Stimulated activated CD4-positive, alpha-beta T cell treated with anti-CD3 and anti-CD28 coated beads, Interleukin-15, amount 100 ng/mL, for 1 hour (primary cell): ENCODE data around the gene SHANK3.

Experiments used
- DNase-seq, 2 donors: peaks; one replicate each; pipeline ENCODE4 v3.0.0-alpha.2; 2020; ENCODE audit warnings: low read depth in 1 of 2, low spot score in 1 of 2

Gene SHANK3

GRCh38 chr22:50698546-50698945, 25.9 kb downstream of the SHANK3 start:
- DNase-seq, result no peak

- DNase-seq, result no peak
These were observed 26.6 kb downstream of the SHANK3 start for GRCh38 chr22:50699001-50699755.

- DNase-seq, result no peak
These were observed 27.2 kb downstream of the SHANK3 start for GRCh38 chr22:50699756-50700386.

GRCh38 chr22:50700387-50701075, 27.9 kb downstream of the SHANK3 start:
- DNase-seq, result no peak

- no peak for DNase-seq
These were observed 28.4 kb downstream of the SHANK3 start for GRCh38 chr22:50701076-50701419.

- no peak for DNase-seq
These were observed 29.0 kb downstream of the SHANK3 start for GRCh38 chr22:50701428-50702154.

GRCh38 chr22:50702261-50702671, 29.6 kb downstream of the SHANK3 start:
- no peak for DNase-seq

- DNase-seq, result no peak
These were observed 30.4 kb downstream of the SHANK3 start for GRCh38 chr22:50702821-50703725.

GRCh38 chr22:50703726-50704509, 31.3 kb downstream of the SHANK3 start:
- DNase-seq, result no peak

GRCh38 chr22:50704510-50705218, 32.0 kb downstream of the SHANK3 start:
- DNase-seq, result no peak

- DNase-seq, result no peak
These were observed 32.6 kb downstream of the SHANK3 start for GRCh38 chr22:50705219-50705691.

GRCh38 chr22:50705851-50706351, 33.3 kb downstream of the SHANK3 start:
- DNase-seq, result no peak

GRCh38 chr22:50706481-50707125, 34.0 kb downstream of the SHANK3 start:
- DNase-seq, result no peak

- no peak for DNase-seq
These were observed 35.9 kb downstream of the SHANK3 start for GRCh38 chr22:50708474-50708873.

- no peak for DNase-seq
These were observed 36.4 kb downstream of the SHANK3 start for GRCh38 chr22:50708996-50709395.

GRCh38 chr22:50710221-50710620, 37.6 kb downstream of the SHANK3 start:
- DNase-seq, result no peak

GRCh38 chr22:50710886-50711285, 38.3 kb downstream of the SHANK3 start:
- DNase-seq, result no peak
